GM18498 (cell line): ENCODE measurements around the gene MBD2.
"Not testable (repeated sequence)": the region's sequence is repeated elsewhere in the genome, so short reads cannot be mapped to it uniquely, and the experiment has no call there.

Experiments
- ATAC-seq: cut with Tn5 transposase; IDR thresholded peaks from one replicate; pipeline ENCODE4 v1.9.1; 2021; ENCODE audit warnings: mild to moderate bottlenecking, moderate library complexity; ENCODE audit not compliant: unreplicated experiment

The MBD2 gene

GRCh38 chr18:54155412-54155811 is 69.1 kb downstream of the MBD2 start:
- no peak for ATAC-seq

GRCh38 chr18:54154231-54154630 is 70.2 kb downstream of the MBD2 start:
- no peak for ATAC-seq

GRCh38 chr18:54151376-54151775 is 73.1 kb downstream of the MBD2 start:
- ATAC-seq: no peak

- no peak for ATAC-seq
Measured at GRCh38 chr18:54150226-54150625, 74.2 kb downstream of the MBD2 start.

DNA sequence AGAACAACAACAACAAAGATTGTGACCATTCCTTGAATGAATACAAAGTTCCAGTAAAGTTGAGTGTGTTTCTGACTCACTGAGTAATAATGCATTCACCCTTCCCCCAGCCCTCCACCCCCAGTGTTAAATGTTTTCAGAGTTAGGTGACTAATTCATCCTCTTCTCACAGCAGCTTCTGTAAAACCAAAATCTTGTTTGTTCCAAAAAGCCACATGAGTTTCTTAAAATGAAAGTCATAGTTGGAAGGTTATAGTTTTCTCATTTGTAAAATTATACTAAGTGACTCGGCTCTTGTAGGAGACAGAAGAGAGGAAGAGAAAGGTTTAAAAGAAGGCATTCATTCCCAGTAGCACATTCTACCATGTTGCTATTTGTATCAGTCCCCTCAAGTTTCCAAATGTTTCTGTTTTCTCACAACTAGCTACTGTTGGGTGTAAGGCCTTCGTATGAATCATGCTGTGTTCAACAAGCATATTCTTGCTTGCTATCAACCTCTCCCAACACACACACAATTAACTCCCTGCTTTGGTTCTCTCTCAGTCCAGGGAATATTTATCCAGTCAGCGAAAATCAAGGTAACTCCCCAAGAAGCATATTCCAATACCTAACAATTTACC is 75.3 kb downstream of the MBD2 start:
- peak; percentile 50 for ATAC-seq

- ATAC-seq: no peak
Measured at GRCh38 chr18:54148678-54149077, 75.8 kb downstream of the MBD2 start.

DNA sequence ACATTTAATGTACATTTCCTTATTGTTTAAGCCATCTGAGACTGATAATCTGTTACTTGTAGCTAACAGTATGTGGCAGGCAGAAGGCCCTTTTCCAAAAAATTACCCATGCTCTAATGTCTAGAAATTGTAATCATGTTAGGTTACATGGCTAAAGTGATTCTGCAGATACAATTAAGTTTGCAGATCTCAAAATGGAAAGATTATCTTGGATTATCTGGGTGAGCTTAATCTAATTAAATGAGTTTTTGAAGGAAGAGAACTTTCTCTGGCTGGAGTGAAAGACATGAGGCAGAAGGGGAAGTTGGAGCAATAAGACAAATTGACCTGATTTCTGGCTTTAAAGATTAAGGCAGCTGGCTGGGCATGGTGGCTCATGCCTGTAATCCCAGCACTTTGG is 76.3 kb downstream of the MBD2 start:
- no peak for ATAC-seq

- ATAC-seq: peak; percentile 84
Measured at GRCh38 chr18:54147439-54147838, 77.0 kb downstream of the MBD2 start.

GRCh38 chr18:54141041-54141608 is 83.3 kb downstream of the MBD2 start:
- ATAC-seq: no peak

DNA sequence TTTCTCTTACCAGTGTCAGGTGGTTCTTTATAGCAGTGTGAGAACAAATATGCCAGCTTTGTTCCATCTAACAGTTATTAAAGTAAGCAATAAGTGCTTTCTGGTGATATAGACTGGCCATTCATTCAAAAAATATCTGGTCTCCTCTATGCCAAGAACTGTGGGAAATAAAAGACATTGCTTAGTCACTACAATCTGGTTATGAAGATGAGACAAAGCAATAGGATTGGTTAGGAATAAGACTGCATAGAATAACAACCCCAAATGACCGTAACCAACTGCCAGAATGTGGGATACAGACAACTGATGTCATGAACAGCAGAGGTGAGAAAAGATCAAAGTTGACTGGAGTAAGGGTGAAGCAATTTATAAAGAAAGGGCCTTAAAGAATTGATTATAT is 83.8 kb downstream of the MBD2 start:
- no peak for ATAC-seq

- no peak for ATAC-seq
Measured at GRCh38 chr18:54135216-54135615, 89.3 kb downstream of the MBD2 start.

DNA sequence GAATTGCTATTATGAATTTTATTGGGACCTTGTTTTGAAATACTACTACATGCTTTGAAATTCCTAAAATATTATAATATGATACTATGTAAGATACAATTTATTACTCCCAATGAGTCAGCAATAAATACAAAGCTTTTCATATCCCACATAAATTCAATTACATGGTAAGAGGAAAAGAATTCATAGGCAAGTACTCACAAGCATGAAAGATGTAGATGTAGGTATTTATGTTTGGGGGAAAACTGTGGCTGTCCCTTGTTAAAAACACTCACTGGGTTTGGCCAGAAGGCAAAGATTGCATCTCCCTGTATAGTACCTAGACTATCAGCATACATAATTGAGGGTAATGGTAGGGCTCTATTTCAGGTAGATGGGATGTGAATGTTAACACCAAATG is 90.4 kb downstream of the MBD2 start:
- ATAC-seq: no peak

- no peak for ATAC-seq
Measured at GRCh38 chr18:54130631-54131030, 93.8 kb downstream of the MBD2 start.

DNA sequence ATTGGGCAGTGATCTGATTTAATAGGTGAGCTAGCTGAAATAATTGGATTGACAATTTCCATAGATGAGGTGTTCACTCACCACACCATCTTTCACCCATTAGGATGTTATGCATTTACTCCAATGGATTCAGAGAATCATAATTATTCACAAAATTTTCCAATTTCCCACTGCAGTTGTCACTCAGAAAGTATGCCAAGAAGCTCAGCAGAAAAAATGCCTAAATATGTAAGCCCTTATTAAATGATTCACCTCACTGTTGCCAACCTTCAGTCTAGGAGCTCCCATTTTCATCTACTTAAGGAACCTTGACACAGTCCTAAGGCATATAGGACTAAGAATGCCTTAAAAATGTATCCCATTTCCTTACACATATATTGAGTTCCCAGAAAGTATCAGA is 94.3 kb downstream of the MBD2 start:
- no peak for ATAC-seq

DNA sequence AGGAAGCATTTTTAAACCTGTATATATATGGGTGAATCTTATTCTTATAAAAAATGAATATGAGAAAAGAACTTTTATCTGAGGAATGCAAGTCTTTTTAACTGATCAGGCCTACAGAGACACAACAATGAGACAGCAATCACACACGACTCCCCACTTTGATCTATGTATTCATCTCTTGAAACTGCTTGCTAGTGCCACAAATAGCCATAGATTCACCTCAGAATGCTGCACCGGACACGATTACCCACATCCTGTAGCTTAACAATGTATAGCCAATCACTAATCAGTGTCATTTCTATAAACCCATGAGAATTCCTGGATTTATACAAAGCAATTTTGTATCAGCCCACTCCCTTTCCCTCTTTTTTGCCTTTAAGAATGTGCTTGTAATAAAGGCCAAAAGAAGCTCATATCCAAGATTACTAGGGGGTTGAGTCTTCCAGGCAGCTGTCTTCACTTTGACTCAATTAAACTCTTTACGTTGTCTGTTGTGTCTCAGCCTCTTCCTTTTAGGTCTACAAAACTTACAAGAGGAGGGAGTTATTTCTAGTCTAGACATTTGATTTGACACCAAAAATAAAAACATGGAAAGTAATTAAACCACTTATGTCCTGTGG is 94.9 kb downstream of the MBD2 start:
- ATAC-seq: peak; percentile 62

- peak; percentile 79 for ATAC-seq
Measured at GRCh38 chr18:54127759-54128378, 96.6 kb downstream of the MBD2 start.

- no peak for ATAC-seq
Measured at GRCh38 chr18:54125429-54125828, 99.0 kb downstream of the MBD2 start.

DNA sequence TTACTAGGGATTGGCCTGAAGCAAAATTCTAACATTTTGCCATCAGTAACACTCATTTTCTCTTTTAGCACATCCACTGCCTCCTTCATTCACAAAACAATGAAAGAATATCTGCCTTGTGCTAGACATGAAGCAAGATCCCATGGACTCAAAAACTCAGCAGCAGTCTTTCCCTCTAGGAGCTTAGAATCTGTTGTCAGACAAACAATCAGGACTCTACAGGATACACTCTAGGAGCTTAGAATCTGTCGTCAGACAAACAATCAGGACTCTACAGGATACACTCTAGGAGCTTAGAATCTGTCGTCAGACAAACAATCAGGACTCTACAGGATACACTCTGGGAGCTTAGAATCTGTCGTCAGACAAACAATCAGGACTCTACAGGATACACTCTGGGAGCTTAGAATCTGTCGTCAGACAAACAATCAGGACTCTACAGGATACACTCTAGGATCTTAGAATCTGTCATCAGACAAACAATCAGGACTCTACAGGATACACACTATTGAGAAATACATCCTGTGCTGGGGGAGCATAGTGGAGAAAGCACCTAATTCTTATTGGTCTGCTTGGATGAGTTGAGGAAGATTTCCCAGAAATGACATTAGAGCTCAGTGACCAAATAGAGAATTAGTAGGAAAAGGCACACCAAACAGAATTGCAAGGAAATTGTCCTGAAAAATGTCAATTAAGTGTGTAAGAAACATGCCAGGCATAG is 100.6 kb downstream of the MBD2 start:
- ATAC-seq: not testable (repeated sequence)

- peak; percentile 95 for ATAC-seq
Measured at GRCh38 chr18:54119524-54120019, 104.9 kb downstream of the MBD2 start.

- no peak for ATAC-seq
Measured at GRCh38 chr18:54117853-54118773, 106.4 kb downstream of the MBD2 start.
